ENCODE data around the gene ATXN1. TPM values are rescaled to one million over a fixed set of nuclear protein-coding genes. Genes with fewer than 3 reads are reported as not detected.
A peak's percentile ranks its signal among the peaks of the same experiment; 100 is the strongest.

The ATXN1 gene
- total RNA-seq, 4 donors from 2014 or later, result 26.4 to 46.4 (median 36.1) TPM

DNA sequence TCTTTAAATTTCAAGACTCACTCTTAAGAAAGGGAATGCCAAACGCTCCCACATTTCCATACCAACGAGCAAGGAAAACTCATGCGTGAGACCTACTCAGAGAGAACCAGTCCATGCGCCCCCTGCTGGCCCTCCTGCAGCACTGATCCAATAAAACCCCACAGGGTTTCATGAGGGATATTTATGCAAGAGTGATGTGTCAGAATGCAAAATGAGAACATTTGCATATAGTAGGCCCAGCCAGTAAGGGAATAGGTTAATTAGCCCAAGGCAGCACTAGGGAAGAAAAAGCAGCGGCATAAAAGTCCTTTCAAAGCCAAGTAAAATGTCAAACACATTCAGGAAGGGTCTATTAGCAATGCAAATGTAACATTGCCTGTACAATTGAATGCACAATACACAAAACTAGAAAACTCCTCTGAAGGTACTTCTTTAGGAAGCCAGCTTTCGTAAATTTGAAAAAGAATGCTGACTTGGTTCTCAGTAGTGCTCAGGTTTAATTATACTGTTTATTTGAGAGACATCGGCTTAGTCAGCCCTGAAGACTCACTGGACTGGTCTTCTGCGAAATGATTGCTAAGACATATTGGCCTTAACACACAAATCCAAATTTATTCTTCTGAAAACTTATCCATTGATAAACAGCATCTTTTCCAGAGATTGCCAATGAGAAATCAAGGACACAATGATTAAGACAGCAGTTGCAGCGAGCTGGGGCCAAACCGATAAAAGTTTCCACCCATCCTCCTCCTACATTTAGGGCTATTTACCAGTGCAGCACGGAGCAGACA is 429.7 kb downstream of the ATXN1 start:
- TF ChIP-seq, protein P1, sequence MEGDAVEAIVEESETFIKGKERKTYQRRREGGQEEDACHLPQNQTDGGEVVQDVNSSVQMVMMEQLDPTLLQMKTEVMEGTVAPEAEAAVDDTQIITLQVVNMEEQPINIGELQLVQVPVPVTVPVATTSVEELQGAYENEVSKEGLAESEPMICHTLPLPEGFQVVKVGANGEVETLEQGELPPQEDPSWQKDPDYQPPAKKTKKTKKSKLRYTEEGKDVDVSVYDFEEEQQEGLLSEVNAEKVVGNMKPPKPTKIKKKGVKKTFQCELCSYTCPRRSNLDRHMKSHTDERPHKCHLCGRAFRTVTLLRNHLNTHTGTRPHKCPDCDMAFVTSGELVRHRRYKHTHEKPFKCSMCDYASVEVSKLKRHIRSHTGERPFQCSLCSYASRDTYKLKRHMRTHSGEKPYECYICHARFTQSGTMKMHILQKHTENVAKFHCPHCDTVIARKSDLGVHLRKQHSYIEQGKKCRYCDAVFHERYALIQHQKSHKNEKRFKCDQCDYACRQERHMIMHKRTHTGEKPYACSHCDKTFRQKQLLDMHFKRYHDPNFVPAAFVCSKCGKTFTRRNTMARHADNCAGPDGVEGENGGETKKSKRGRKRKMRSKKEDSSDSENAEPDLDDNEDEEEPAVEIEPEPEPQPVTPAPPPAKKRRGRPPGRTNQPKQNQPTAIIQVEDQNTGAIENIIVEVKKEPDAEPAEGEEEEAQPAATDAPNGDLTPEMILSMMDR (IDR thresholded peaks at IDR 0.05), result peak in 2 of 3 donors; percentile 46 to 82
- ATAC-seq (ENCODE audit: low FRiP score) (peak; percentile 72), DNase-seq (ENCODE audit: low spot score) (no peak)

DNA sequence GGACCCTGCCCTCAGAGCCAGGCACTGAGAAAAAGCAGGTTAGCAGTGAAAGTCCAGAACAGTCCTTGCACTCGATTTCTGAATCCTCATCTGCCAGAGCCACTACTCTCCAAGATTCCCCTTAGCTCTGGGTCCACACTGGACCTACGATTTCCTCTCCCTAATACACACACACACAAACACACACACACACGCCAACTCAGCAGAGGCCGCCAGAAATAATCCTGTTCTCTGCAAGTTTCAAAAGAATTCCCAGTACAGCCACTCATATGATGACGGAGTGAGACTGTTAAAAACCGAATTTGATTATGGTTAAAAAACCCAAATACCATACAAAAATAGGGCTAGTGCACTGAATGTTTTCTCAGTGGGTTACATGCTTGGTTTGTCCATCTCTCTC is 432.0 kb downstream of the ATXN1 start:
- TF ChIP-seq, protein P1 (IDR thresholded peaks at IDR 0.05), result no peak
- DNase-seq (ENCODE audit: low spot score) (no peak), ATAC-seq (ENCODE audit: low FRiP score) (no peak)

DNA sequence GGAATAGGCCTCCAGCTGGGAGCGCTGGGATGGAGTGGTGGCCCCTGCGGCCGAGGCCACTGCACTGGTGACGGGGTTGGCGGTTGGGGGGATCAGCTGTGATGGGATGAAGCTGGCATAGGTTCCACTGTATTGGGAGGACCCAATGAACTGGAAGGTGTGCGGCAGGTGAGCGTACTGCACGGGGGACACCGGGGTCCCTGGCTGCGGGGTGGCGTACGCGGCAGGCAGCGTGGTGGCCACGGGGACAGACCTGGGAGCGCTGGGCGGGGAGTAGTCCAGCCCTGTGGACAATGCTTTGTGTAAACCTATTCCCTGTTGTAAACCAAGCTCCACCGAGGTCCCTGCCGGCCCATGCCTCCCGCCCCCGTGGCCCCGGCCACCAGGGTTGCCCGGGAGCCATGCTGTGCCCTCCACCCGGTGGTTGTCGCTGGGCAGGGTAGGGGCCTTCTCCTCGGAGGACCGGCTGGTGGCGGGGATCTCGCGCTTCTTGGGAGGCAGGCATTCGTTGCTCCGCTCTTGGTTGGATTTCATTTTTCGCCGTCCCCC is 433.4 kb downstream of the ATXN1 start:
- ATAC-seq (ENCODE audit: low FRiP score) (no peak), DNase-seq (ENCODE audit: low spot score) (no peak)
- TF ChIP-seq, protein P1 (IDR thresholded peaks at IDR 0.05), result no peak

DNA sequence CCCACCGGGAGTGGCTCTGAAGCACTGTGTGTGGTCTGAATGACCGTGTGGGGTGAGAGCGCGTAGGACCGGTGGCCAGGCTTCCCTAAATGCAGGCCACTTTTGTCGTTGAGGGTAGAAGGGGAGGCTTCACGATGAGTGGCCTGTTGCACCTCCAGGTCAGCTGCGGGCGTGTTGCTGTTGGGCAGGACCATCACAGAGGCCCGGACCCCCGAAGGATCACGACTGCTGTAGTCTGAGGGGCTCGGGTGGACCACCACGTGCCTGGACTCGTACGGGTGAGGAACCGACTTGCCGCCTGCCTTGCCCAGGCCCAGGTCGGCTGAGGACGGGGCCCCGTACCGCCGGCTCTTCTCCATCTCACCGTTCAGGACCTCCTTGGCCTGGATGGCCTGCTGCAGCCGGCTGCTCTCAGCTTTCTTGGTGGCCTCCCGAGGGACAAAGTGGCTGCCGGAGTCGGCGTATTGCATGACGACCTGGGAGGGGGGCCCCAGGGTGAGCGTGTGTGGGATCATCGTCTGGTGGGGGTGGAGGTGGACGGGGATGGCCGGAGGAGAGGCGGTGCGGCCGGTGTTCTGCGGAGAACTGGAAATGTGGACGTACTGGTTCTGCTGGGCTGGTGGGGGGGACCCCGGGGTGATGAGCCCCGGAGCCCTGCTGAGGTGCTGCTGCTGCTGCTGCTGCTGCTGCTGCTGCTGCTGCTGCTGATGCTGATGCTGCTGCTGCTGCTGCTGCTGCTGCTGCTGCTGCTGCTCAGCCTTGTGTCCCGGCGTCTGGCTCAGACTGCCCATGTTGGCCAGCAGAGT is 434.1 kb downstream of the ATXN1 start:
- TF ChIP-seq, protein P1 (IDR thresholded peaks at IDR 0.05), result no peak
- no peak for ATAC-seq (ENCODE audit: low FRiP score)
- DNase-seq (ENCODE audit: low spot score), result no peak

DNA sequence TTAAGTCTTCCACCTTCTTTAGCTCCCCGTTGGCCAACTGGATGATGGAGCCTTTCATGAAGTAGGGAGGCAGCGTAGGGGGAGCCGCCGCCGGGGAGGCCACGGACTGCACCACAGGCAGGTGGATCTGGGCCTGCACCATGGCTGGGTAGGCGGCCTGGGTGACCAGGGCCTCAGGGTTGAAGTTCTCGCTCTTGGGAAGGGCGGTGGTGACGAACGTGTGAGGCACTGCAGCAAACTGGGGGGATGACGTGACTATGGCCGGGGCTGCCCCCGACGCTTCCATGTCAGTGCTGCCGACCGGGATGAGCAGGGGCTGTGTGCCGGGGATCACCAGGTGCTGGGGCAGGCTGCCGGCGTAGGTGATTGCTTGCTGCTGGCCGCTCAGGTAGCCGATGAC is 434.7 kb downstream of the ATXN1 start:
- TF ChIP-seq, protein P1 (IDR thresholded peaks at IDR 0.05), result no peak
- ATAC-seq (ENCODE audit: low FRiP score), result no peak
- no peak for DNase-seq (ENCODE audit: low spot score)

DNA sequence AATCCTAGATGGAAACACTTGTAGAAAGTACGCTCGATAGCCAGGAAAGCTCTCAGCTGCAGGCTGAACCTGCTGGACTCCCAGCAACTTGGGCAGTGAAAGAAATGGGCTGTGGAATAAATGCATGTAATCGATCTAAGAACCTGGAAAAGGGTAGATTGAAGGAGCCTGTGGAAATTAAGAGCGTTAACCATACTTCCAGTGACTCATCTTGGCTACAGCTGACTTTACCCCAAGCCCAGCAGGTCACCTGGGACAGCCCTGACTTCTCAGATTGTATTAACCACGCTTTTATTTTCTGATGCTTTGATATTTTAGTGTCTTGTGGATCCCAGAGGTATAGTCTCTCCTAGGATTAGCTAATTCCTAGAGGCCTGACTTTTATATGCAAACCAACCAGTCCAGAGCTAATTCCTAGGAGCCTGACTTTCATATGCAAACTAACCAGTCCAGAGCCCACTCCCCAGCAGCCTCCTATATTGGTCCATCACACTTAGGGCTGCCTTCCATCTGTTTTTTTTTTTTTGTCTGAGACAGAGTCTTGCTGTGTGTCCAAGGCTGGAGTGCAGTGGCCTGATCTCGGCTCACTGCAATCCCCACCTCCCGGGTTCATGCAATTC is 436.5 kb downstream of the ATXN1 start:
- DNase-seq (ENCODE audit: low spot score) (no peak), ATAC-seq (ENCODE audit: low FRiP score) (no peak)
- TF ChIP-seq, protein P1 (IDR thresholded peaks at IDR 0.05), result no peak
